GM19239 (cell line): ENCODE results near the gene FNBP1.
A peak's percentile ranks its signal among the peaks of the same experiment; 100 is the strongest.
"Not testable (repeated sequence)": the region's sequence is repeated elsewhere in the genome, so short reads cannot be mapped to it uniquely, and the experiment has no call there.

Source experiments
- DNase-seq: peaks from one replicate; pipeline ENCODE4 v3.0.0; 2011; ENCODE audit warnings: low spot score; ENCODE audit not compliant: insufficient read length
- FAIRE-seq: peaks from 2 replicates; lab custom pipeline; 2011; peaks lifted over from hg19 to GRCh38; lab: Jason Lieb, UNC

The FNBP1 gene

DNA sequence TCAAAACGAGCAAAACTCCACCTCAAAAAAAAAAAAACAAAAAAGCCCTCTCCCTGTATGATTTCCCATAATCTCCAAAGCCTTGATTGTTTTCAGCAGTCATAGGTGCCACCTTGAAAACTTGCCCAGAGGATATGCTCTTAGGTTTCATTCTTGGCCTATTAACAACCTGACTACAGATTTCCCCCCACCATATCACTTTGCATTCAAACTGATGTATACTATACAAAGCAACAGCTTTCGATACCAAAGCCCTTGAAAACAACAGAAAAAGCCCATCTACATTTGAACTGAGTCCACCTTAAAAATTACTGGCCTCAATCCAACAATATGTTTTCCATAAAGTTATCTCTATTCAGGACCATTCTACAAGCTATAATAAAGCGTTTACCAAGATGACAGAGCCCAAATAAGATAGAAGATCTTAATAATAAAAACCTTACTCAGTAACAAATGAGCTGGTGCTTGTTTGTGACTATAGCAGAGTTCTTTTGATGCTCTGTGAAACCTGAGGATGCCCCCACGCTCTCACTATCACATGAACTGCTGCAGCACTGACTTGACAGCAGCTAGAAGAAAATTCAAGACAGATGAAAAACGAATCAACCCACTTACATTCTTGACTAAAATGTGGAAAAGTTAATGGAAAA, 44.4 kb downstream of the FNBP1 start:
- DNase-seq (no peak), FAIRE-seq (peak; percentile 58)

DNA sequence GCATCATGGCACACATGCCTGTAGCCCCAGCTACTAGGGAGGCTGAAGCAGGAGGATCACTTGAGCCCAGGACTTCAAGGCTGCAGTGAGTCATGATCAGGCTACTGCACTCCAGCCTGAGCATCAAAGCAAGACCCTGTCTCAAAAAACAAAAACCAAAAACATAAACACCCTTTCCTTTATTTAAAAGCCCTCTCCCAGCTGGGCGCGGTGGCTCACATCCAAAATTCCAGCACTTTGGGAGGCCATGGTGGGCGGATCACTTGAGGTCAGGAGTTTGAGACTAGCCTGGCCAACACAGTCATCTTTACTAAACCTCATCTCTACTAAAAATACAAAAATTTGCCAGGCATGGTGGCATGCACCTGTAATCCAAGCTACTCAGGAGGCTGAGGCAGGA, 45.3 kb downstream of the FNBP1 start:
- not testable (repeated sequence) for DNase-seq, FAIRE-seq

DNA sequence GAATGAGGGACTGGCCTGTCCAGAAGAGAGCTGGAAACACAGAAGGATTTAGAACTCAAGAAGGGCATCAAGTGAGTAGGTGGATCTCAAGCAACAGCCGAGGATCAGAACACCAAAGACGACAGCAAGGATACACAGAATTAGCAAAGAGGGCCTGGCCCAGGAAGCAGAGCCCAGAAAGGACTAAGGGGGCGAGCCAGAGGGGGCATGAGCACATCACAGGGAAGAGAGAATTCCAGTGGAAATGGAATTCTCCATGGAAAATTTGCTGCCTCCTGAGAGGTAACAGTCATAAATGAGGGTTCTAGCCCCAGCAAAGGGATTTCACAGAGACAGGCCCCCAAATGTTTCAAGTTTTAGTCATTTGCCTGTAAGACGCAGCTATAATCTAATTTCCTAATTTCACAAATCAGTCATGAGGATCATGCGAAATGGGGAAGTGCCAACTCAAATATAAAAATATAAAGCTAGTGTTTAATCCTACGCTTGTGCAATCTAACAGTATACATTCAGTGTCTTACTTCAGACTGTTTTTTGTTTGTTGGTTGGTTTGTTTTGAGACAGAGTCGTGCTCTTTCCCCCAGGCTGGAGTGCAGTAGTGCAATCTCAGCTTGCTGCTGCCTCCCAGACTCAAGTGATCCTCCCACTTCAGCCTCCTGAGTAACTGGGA, 46.7 kb downstream of the FNBP1 start:
- peak; percentile 26 for FAIRE-seq
- no peak for DNase-seq

DNA sequence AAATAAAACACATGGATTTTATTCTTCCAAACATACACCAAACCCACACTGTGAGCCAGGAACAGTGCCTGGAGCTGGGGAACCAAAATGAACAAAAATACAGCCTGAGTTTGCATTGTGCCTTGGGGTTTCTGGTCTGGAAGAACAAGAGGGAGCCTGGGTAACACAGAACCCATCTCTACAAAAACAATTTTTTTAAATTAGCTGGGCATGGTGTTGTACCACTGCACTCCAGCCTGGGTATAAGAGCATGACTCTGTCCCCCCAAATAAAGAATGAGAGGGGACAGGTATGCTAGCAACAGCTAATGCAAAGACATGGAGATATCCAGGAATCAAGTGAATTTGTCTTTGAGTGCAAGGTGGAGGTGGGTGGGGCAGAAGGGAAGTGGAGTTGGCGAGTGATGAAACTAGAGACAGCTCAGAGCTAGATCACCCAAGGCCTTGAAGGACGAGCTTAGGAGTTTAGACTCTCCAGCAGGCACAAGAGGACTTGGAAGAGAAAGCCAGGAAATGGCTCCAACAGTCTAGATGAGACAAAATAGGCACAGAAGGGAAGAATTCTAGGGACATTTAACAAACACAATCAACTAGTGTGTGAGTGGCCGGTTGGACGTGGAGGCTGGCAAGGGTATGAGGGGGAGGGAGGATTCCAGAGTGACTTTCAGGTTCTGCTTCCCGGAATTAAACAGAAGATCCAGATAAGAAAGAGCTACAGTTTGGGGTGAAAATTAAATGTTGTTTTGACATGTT, 47.4 kb downstream of the FNBP1 start:
- DNase-seq (no peak), FAIRE-seq (peak; percentile 95)

DNA sequence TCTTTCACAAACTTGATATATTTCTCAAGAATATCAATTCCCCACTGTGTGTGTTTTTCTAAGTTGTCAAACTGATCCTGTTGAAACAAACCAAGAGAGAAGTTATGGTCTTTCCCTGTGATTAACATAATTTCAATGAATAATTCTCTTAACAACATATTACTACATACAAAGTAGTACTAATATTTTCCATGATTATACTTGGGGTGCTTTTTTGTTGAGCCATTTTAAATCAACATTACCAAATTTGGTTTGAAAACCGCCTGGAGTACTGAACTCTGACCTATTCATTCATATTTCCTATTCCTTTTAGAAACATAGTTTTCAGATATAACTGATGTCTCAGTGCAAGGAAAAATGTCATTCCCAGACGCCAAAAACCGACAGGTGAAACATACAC, 48.1 kb downstream of the FNBP1 start:
- no peak for FAIRE-seq
- DNase-seq, result no peak

DNA sequence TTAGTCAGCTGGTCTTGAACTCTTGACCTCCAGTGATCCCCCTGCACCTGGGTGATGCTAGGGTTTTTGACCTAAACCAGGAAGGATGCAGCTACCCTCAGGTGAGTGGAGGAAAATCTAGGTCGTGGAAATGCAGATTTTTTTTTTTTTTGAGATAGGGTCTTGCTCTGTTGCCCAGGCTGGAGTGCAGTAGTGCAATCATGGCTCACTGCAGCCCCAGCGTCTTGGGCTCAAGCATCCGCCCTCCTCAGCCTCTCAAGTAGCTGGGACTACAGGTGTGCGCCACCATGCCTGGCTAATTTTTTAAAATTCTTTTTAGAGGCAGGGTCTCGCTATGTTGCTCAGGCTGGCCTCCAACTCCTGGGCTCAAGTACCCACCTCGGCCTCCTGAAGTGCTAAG, 51.9 kb downstream of the FNBP1 start:
- FAIRE-seq, result peak; percentile 37
- not testable (repeated sequence) for DNase-seq

DNA sequence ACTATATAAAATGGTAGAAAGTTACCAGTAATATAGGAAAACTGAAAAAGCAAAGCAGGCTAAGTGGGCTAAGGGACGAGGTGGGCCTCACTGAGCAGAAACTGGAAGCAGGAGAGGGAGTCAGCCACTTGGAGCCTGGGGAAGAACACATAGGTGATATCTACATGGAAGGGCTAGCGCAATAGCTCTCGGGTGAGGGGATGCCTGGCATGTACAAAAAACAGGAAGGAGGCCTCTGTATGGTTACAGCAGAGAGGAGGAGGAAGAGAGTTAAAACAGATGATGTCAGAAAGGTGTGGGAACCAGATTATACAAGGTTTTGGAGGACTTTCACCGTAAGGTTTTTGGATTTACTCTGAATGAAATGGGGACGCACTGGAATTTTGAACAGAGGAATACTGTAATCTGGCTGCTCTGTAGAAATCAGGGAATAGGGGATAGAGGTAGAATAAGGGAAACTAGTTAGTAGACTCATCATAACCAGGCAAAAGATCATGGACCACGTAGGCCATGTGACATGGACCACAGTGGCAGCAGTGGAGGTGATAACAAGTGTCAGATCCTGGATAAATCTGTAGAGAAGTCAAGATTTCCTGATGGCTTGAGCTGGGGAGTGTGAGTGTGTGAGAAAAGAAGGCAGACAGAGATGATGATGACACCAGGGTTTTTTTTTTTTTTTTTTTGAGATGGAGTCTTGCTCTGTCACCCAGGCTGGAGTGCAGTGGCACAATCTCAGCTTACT, 52.5 kb downstream of the FNBP1 start:
- peak; percentile 87 for FAIRE-seq
- DNase-seq, result no peak

DNA sequence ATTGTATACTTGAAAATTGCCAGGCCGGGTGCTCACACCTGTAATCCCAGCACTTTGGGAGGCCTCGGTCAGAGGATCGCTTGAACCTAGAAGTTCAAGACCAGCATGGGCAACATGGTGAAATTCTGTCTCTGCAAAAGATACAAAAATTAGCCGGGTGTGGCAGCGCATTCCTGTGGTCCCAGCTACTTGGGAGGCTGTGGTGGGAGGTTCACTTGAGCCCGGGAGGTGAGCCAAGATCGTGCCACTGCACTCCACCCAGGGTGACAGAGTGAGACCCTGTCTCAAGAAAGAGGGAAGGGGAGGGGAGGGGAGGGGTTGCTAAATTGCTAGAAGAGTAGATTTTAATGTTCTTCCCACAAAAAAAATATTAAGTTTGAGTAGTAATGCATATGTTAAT, 53.2 kb downstream of the FNBP1 start:
- DNase-seq (no peak), FAIRE-seq (no peak)

DNA sequence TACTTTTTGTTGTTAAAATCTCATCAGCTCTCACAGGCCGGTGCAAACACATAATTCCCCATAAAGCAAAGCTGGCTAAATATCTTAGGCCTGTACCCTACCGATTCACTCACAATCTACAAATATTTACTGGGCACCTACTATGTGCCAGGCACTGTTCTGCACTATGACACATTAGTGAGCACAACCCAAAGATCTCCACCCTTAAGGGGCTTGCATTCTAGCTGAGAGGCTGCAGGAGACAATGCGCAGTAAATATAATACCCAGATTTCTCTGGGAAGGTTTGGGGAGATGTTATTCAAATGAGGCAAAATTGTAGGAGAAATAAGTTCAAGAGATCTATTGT, 53.7 kb downstream of the FNBP1 start:
- DNase-seq, result no peak
- no peak for FAIRE-seq

DNA sequence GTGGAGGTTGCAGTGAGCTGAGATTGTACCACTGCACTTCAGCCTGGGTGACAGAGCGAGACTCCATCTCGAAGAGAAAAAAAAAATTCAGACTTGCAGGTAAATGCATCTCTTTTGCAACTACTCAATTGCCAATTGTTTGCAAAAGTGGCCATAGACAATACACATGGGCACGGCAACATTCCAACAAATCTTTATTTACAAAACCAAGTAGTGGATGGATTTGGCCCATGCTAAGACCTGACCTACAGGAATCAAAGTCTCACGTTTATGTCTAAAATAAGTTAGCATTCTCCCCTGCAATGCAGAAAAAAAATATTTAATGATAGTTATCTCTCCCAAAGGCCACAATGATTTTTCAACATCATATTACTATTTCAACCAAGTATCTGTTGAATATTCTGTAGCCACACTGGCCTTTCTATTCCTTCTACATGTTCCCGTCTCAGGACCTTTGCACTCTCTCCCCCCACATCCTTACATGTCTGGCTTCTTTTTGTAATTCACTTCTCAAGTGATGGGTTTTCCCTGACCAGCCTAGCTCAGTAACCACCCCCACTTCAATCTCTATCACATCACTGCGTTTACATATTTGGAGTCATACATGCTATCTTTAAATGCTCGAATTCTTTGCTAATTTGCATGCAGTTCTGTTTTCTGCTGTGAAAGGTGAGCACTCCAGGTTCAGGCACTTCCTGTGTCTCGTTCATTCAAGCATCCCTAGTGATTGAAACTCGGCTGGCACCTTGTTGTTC, 54.2 kb downstream of the FNBP1 start:
- FAIRE-seq, result peak; percentile 99
- peak; percentile 34 for DNase-seq

DNA sequence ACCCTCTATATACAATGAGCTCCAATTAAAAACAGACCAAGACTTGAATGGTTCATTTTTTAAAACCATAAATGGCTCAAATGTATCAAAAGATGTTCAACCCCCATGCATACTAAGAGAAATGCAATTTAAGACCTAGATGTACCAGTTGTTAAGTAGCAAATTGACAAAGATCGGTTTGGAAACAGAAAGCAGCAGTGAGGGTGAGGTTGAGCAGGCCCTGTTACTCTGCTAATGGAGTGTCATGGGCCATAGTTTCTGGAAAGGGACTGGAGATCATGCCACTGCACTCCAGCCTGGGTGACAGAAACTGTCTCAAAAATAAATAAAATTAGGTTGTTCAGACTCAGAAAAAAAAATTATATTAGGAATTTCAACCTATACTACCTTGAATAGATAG, 55.0 kb downstream of the FNBP1 start:
- DNase-seq (no peak), FAIRE-seq (peak; percentile 82)

DNA sequence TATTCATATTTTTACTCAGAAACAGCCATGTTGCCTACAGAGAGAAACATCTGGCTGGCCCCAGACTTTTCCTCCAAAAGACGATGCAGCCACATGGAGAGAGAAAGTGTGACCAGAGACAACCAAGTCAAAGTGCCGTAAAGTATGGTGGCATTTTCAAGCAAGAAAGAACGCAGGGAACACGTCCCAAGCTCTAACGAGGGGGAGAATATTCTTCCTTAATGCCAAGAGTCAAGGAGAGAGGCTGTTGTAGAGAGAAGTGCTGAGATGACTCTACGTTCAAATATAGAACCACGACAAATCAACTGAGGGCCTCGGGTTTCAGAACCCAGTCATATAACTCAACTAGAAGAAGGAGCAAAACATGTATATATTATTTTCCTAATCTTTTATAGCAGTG, 55.9 kb downstream of the FNBP1 start:
- DNase-seq (no peak), FAIRE-seq (peak; percentile 86)

DNA sequence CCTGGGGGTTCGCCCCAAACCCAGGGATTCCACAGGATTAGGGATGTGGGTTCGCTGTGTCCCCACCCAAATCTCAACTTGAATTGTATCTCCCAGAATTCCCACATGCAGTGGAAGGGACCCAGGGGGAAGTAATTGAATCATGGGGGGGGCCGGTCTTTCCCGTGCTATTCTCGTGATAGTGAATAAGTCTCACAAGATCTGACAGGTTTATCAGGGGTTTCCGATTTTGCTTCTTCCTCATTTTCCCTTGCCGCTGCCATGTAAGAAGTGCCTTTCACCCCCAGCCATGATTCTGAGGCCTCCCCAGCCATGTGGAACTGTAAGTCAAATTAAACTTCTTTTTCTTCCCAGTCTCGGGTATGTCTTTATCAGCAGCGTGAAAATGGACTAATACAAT, 58.4 kb downstream of the FNBP1 start:
- FAIRE-seq, DNase-seq: not testable (repeated sequence)

DNA sequence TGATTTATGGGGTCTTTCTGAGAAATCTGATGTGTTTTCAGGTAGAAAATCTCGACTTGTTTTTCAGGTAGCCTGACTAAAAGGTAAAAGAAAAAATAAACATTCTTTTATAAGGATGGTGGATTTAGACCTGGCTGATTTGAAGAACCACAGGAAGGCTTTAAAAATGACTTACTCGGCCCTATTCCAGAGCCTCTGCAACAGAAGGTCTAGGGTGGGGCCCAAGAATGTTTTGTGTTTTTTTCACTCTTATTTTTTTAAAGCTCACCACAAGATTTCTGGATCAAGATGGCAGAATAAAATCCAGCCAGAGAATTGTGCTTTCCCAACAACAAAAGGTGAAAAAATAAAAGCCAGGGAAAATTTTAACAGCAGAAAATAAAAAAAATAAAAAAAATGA, 59.1 kb downstream of the FNBP1 start:
- FAIRE-seq (no peak), DNase-seq (no peak)

DNA sequence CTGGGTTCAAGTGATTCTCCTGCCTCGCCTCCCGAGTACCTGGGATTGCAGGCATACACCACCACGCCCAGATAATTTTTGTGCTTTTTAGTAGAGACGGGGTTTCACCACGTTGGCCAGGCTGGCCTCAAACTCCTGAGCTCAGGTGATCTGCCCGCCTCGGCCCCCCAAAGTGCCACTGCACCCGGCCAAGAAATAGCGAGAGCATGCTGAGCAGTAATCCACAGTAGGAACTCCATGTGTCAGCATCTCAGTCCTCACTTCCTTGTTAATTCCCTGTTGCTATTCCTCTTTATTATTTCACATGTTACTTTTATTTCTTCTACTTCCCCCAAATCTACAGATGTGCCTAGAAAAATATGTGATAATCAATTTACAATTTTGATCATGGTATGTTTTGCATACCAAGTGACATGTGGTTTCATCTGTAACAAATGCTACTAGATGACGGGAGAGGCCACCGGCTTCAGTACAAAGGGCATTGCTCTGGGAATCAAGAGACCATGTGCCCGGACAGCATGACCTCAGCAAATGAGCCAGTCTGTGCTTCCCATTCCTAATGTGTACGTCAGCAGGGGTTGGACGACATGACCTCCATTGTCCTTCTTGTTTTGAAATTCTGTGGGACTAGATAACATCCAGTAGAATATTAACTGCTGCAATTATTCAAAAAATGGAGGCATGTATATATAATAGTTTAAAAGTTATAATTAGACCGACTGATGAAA, 61.6 kb downstream of the FNBP1 start:
- DNase-seq, result no peak
- peak; percentile 14 for FAIRE-seq

DNA sequence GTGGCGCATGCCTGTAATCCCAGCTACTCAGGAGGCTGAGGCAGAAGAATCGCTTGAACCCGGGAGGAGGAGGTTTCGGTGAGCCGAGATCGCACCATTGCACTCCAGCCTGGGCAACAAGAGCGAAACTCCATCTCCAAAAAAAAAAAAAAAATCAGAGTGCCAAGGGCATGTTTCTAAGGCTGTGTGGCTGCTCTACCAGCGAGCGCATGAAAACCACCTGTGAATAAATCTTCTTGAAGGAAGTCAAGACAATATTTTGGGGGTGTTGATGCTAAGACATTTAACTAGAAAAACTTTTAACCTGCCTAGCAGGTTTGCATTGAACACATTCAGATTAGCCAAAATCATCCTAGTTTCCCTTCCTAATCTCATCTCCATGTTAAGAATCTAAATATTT, 62.8 kb downstream of the FNBP1 start:
- DNase-seq, FAIRE-seq: not testable (repeated sequence)

DNA sequence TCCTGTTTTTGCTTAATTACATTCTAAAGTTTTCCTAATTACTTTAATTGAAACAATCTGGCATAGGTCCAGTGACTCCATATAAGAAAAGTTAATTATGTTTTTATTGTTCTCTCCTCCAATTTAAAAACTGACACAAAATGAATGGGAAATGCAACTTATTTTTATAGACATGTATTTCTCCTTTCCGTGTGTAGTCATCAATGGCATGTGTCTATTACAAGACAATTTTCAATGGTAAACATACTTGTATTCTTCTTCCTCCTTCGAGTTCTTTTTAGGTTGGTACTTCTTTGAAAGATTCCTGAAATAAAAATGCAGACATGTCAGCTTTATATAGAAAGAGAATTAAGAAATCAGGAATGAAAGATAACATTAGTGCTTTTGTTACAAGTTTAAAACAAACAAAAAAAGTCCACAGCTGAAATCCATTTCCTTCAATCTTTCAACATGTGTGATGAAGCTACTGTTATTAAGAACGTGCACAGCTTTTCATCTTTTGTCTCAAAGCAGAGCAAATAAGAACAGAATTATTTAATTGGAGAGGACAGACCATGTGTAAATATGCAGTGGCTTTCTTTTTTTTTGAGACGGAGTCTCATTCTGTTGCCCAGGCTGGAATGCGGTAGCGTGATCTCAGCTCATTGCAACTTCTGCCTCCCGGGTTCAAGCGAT, 63.8 kb downstream of the FNBP1 start:
- FAIRE-seq (no peak), DNase-seq (no peak)

DNA sequence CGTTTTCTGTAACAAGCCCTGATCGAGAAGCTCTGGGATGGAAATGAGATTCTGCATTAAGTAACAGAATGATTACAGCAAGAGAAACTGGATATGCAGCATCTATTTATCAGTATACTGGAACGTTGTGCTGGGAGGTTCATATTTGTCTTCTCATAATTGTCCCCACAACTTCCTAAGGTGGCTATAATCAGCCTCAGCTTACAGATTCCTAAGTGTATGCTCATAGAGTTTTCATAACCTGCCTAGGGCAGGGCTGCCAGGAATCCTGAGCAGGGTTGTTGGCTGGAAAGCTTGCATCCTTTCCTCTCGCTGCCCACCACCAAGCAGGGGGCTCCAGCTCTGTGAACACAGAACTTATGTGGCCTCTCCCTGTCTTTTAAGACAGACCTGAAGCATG, 70.2 kb downstream of the FNBP1 start:
- FAIRE-seq (no peak), DNase-seq (no peak)
